ENCODE measurements around the gene JAZF1.

DNA sequence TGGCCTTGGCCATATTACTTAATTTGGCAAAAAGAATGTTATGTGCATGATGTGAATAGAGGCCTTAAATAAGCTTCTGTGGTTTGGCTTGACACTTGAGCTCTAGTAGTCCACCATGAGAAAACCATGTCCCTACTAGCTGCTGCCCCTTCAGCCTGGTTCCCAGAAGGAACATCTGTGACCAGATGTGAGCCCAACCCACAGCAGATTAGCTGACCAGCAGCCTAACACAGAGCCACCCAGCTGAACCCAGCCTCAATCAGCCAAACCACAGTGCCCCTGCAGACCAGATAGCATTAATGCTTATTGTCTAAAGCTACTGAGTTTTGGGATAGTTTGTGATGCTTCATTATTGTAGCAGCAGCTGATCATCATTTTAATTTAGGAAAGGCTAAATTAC, 16.6 kb downstream of the JAZF1 start:
- TF ChIP-seq, protein P1, sequence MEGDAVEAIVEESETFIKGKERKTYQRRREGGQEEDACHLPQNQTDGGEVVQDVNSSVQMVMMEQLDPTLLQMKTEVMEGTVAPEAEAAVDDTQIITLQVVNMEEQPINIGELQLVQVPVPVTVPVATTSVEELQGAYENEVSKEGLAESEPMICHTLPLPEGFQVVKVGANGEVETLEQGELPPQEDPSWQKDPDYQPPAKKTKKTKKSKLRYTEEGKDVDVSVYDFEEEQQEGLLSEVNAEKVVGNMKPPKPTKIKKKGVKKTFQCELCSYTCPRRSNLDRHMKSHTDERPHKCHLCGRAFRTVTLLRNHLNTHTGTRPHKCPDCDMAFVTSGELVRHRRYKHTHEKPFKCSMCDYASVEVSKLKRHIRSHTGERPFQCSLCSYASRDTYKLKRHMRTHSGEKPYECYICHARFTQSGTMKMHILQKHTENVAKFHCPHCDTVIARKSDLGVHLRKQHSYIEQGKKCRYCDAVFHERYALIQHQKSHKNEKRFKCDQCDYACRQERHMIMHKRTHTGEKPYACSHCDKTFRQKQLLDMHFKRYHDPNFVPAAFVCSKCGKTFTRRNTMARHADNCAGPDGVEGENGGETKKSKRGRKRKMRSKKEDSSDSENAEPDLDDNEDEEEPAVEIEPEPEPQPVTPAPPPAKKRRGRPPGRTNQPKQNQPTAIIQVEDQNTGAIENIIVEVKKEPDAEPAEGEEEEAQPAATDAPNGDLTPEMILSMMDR (IDR thresholded peaks at IDR 0.05; ENCODE audit: low read length) = no peak
- TF ChIP-seq EZH2phosphoT487 (IDR thresholded peaks at IDR 0.05; ENCODE audit: low read length) = no peak

Measured in MM.1S (cell line).